ENCODE results near the gene ZNF223. TPM values are rescaled to one million over a fixed set of nuclear protein-coding genes. Genes with fewer than 3 reads are reported as not detected.

Gene ZNF223
- total RNA-seq, 3 donors from 2014 or later (not counting 1 experiment from before 2014, with no cell fraction given) = 0.94 to 3.3 (median 2.9) TPM

DNA sequence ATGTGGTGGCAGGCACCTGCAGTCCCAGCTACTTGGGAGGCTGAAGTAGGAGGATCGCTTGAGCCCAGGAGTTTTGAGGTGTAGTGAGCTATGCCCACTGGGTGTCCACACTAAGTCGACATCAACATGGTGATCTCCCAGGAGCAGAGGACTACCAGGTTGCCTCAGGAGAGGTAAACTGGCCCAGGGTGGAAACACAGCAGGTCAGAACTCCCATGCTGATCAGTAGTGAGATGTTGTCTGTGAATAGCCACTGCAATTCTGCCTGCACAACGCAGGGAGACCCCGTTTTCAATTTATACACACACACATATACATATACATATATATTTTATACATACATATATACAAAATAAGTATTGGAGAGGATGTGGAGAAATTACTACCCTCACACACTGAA lies 40.3 kb downstream of the ZNF223 start:
- no peaks in the 10 kb centered on the region for H3K27me3 ChIP-seq (ENCODE audit: control insufficient read depth, insufficient read depth, low read length)
- H3K4me1 ChIP-seq (ENCODE audit: control insufficient read depth, insufficient read depth, low read length) = peaks cover 14% of the 10 kb centered on the region
- no peaks in the 10 kb centered on the region for H3K9me3 ChIP-seq (ENCODE audit: control insufficient read depth, insufficient read depth, low read length)
- Mint-ChIP-seq H3K9me3 (no peaks in the 10 kb centered on the region), H3K27me3 (ENCODE audit: low read depth in 2 of 2) (no peaks in the 10 kb centered on the region), H3K36me3 (peaks cover 2% of the 10 kb centered on the region), H3K27ac (no peak overlapping the region), H3K4me1 (peaks cover 17 to 25% of the 10 kb centered on the region in 2 donors), H3K4me3 (no peak overlapping the region)
- H3K36me3 ChIP-seq (ENCODE audit: control insufficient read depth, insufficient read depth, low read length) = peaks cover 4% of the 10 kb centered on the region
- no peak for TF ChIP-seq CTCF (IDR thresholded peaks at IDR 0.05)
- DNase-seq (no peak), ATAC-seq (no peak)
- intact Hi-C loops (cut with micrococcal nuclease) = no loop called here
- WGBS (ENCODE audit: insufficient coverage) = 75% methylated on average over 2 of the region's 4 CpGs
- H3K27ac ChIP-seq (ENCODE audit: low read length) = no peak overlapping the region
- H3K4me3 ChIP-seq (ENCODE audit: low read length) = no peak overlapping the region

GRCh38 chr19:44093931-44094765 lies 42.3 kb downstream of the ZNF223 start, which contains the start of gene ZNF224:
Gene ZNF224 (plus strand): TSS chr19:44094361. CDS start chr19:44097874, 3,513 bp downstream.
- intact Hi-C loops (cut with micrococcal nuclease) = loop anchor here (1.0 to 2.0 kb wide), 4 partner anchors 22 to 159 kb away; partner anchors contain the start of genes ZNF222, ZNF230, ZNF284 and ZNF45
- WGBS (ENCODE audit: insufficient coverage) = under 1% methylated on average over 49 of the region's 50 CpGs
- Histone ChIP-seq H3K9me3 (ENCODE audit: control insufficient read depth, insufficient read depth, low read length) (no peaks in the 10 kb centered on the region), H3K4me3 (ENCODE audit: low read length) (peak within 1 kb of the TSS; percentile 98), H3K36me3 (ENCODE audit: control insufficient read depth, insufficient read depth, low read length) (peaks cover 14% of the 10 kb centered on the region), H3K27ac (ENCODE audit: low read length) (peak within 1 kb of the TSS; percentile 74), H3K4me1 (ENCODE audit: control insufficient read depth, insufficient read depth, low read length) (peaks cover 14% of the 10 kb centered on the region), H3K27me3 (ENCODE audit: control insufficient read depth, insufficient read depth, low read length) (no peaks in the 10 kb centered on the region)
- peak within 1 kb of the TSS; percentile 98 for H3K4me3 Mint-ChIP-seq
- no peaks in the 10 kb centered on the region for H3K9me3 Mint-ChIP-seq
- DNase-seq (peak; percentile 67 to 90), ATAC-seq (peak; percentile 89 to 92 (median 92))
- H3K36me3 Mint-ChIP-seq = peaks cover 17% of the 10 kb centered on the region
- no peaks in the 10 kb centered on the region for H3K27me3 Mint-ChIP-seq (ENCODE audit: low read depth in 2 of 2)
- peaks cover 28 to 39% of the 10 kb centered on the region in 2 donors for H3K4me1 Mint-ChIP-seq
- no peak for TF ChIP-seq CTCF (IDR thresholded peaks at IDR 0.05)
- H3K27ac Mint-ChIP-seq = peak within 1 kb of the TSS; percentile 91 to 93

- intact Hi-C loops (cut with micrococcal nuclease) = no loop called here
- H3K27me3 ChIP-seq (ENCODE audit: control insufficient read depth, insufficient read depth, low read length) = no peaks in the 10 kb centered on the region
- no peak overlapping the region for H3K4me3 ChIP-seq (ENCODE audit: low read length)
- H3K4me1 ChIP-seq (ENCODE audit: control insufficient read depth, insufficient read depth, low read length) = peaks cover 6% of the 10 kb centered on the region
- H3K4me3 Mint-ChIP-seq = no peak overlapping the region
- peaks cover 30% of the 10 kb centered on the region for H3K36me3 ChIP-seq (ENCODE audit: control insufficient read depth, insufficient read depth, low read length)
- peaks cover 64% of the 10 kb centered on the region for H3K36me3 Mint-ChIP-seq
- peaks cover 19 to 30% of the 10 kb centered on the region in 2 donors for H3K9me3 Mint-ChIP-seq
- H3K9me3 ChIP-seq (ENCODE audit: control insufficient read depth, insufficient read depth, low read length) = peaks cover 41% of the 10 kb centered on the region
- no peak for TF ChIP-seq CTCF (IDR thresholded peaks at IDR 0.05)
- H3K4me1 Mint-ChIP-seq = peaks cover 7 to 8% of the 10 kb centered on the region in 2 donors
- H3K27me3 Mint-ChIP-seq (ENCODE audit: low read depth in 2 of 2) = no peaks in the 10 kb centered on the region
- ATAC-seq (no peak), DNase-seq (no peak)
- WGBS (ENCODE audit: insufficient coverage) = 98% methylated on average over 3 of the region's 3 CpGs
- H3K27ac Mint-ChIP-seq = no peak overlapping the region
- no peak overlapping the region for H3K27ac ChIP-seq (ENCODE audit: low read length)
These were observed 55.9 kb downstream of the ZNF223 start for GRCh38 chr19:44107751-44108150.

All from natural killer cell (primary cell).